ENCODE measurements around the gene FCRLB. TPM values are rescaled to one million over a fixed set of nuclear protein-coding genes. Genes with fewer than 3 reads are reported as not detected.
A peak's percentile ranks its signal among the peaks of the same experiment; 100 is the strongest.
"Not testable (repeated sequence)": the region's sequence is repeated elsewhere in the genome, so short reads cannot be mapped to it uniquely, and the experiment has no call there.

The FCRLB gene, protein sequence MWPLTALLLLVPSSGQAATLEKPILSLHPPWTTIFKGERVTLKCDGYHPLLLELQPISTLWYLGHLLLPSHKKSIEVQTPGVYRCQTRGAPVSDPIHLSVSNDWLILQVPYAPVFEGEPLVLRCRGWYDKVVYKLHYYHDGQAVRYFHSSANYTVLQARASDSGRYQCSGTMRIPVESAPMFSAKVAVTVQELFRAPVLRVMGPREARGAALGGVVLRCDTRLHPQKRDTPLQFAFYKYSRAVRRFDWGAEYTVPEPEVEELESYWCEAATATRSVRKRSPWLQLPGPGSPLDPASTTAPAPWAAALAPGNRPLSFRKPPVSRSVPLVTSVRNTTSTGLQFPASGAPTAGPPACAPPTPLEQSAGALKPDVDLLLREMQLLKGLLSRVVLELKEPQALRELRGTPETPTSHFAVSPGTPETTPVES
- total RNA-seq (2014; rRNA removed; shearing (Covaris generic)): 5.9 and 6.2 TPM in 2 replicates

DNA sequence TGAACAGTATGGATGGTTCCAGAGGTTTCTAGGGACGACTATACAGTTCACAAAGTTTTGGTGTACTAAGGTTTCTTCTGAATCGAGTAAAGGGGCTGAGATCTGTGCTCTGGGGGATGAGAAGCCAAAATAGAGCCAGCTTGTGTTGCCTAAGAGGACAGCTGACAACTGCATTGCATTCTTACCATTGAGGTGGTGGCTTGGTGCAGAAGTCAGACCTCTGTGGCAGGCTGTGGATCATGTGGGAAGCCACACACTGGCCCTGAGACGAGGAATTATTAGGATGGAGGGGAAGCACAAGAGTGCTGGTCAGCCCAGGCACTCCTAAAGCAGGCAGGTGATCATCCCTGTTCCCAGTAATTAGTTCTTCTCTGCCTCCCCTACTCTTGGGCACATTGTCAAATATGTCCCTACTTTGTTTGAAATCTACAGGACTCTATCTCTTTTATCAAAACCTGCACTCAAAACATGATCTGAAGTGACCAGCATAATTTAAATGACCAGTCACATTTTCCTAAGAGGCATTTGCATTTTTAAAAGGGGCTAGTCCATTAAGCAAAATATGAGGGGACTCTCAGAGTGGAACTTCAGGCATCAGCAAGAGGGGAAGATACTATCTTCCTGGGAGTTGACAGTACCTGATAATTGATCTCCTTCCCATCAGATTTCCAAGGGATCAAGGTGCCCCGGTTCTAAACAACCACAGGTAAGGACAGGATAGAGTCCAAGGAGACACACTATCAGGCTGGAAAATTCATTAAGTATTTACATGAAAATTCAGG, at the start of gene FCRLB:
Gene FCRLB (plus strand): TSS at position 589 of the 782 bp plus-strand sequence. CDS start 1,129 bp downstream, outside the sequence.
- Histone ChIP-seq H3K4me3 (no peak within 1 kb of the TSS), H3K9me3 (replicated peaks) (no peaks in the 10 kb centered on the region), H3K27me3 (no peaks in the 10 kb centered on the region), H3K4me1 (peaks cover 4% of the 10 kb centered on the region; the same call in 1 of the 2 replicates), H3K36me3 (no peaks in the 10 kb centered on the region), H3K27ac (no peak within 1 kb of the TSS)
- DNase-seq: peak in 1 of 2 experiments; percentile 23

DNA sequence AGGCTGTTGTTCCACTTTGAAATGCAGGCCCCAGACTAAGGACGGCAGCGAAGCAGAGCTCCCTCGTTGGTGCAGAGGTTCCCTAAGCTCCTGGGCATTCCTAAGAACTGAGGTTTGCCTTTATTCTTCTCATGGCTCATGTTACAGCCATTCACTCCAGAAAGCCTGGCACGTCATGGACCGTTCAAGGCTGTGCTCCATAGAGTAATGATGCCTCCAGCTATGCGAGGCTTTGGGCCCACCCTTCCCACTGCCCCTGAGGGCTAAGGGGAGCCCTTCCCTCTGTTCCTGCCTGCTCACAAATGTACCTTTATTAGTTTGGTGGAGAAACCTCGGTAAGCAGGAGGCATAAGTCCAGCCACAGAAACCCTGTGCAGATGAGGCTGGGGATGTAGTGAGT, 47.9 kb upstream of the FCRLB start:
- not testable (repeated sequence) for H3K4me1 ChIP-seq; H3K27ac ChIP-seq; H3K36me3 ChIP-seq; H3K4me3 ChIP-seq; H3K27me3 ChIP-seq; H3K9me3 ChIP-seq (replicated peaks)
- DNase-seq: peak; percentile 8 to 43

DNA sequence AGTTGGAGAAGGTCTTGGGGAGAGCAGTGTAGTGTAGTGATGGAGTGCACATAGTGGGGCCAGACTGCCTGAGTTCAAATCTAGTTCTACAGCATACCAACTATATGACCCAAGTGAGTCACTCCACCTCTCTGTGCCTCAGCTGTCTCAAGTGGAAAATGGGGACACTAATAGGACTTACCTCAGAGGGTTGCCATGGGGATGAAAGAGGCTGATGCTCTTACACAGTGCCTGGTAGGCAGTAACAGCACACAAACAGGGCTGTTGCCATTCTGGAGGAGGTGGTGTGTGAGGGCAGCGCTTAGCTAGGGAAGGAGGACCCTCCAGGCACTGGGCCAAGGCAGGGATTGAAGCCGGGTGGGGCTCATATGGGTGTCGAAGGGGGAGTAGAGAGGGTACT, 46.9 kb upstream of the FCRLB start:
- H3K4me1 ChIP-seq; H3K27me3 ChIP-seq; H3K4me3 ChIP-seq; H3K9me3 ChIP-seq (replicated peaks); H3K27ac ChIP-seq; DNase-seq; H3K36me3 ChIP-seq: not testable (repeated sequence)

DNA sequence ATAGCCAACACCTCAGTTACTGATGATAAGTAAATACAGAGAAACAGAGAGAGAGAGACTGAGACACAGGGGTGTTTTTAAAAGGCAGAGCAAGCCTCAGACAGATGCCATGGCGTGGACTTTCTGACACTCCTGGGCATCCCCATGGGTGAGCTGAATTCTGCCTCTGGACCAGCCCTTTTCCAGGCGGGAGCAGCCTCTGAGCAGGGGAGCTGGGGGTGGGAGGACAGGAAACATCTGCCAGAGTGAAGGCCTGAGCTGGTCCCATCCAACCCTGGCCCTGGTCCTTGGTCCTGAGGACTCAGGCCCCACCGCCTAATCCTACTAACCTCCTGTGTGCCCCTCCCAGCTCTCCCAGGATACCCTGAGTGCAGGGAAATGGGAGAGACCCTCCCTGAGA, 46.4 kb upstream of the FCRLB start:
- not testable (repeated sequence) for H3K27me3 ChIP-seq; H3K27ac ChIP-seq; H3K4me1 ChIP-seq; DNase-seq; H3K9me3 ChIP-seq (replicated peaks); H3K36me3 ChIP-seq; H3K4me3 ChIP-seq

DNA sequence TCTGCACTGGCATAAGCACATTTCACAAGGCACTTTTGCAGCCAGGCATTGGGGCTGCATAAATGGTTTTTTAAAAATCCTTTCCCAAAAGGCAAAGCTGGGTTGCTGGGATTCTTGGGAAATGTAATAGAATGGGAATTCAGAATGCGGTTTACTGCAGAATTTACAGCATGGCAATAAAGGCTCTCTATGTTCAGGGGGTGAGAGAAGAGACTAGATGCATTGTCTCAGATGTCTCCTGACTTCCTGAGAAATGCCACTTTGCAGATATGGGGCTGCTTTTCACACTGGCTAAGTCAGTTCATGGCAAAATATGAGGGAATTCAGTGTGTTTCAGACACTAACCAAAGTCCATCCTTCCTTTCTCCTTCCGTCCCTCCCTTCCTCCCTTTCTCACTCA, 44.9 kb upstream of the FCRLB start:
- DNase-seq: no peak
- Histone ChIP-seq H3K9me3 (replicated peaks) (no peaks in the 10 kb centered on the region; the same call in 1 of the 2 replicates), H3K36me3 (no peaks in the 10 kb centered on the region), H3K27ac (no peak overlapping the region), H3K4me3 (no peak overlapping the region), H3K4me1 (no peaks in the 10 kb centered on the region), H3K27me3 (no peaks in the 10 kb centered on the region)

DNA sequence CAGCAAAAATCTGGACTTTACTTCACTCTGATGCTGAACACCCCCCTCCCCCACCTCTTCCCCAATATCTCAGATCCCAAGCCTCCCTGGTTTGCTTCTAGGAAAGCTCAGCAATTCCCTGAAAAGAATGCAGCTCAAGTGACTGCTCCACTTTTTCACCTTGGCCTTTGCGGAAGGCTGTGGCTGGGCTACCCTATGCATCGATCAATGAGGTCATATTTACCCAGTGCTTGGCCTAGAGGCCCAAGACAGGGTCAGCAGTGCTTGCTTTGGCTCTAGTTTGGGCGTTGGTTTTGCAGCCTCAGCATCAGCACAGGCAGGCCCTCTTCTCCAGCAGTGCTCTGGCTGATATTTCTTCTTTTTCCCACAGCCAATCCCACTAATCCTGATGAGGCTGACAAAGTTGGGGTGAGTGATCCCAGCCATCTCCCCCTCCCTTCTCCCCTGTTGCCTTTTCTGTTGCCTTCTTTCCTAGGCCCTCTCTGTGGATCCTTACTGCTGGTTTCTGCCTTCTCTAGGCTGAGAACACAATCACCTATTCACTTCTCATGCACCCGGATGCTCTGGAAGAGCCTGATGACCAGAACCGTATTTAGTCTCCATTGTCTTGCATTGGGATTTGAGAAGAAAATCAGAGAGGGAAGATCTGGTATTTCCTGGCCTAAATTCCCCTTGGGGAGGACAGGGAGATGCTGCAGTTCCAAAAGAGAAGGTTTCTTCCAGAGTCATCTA, 44.2 kb upstream of the FCRLB start:
- no peaks in the 10 kb centered on the region for H3K36me3 ChIP-seq
- no peaks in the 10 kb centered on the region; the same call in 1 of the 2 replicates for H3K9me3 ChIP-seq (replicated peaks)
- H3K27me3 ChIP-seq: no peaks in the 10 kb centered on the region

DNA sequence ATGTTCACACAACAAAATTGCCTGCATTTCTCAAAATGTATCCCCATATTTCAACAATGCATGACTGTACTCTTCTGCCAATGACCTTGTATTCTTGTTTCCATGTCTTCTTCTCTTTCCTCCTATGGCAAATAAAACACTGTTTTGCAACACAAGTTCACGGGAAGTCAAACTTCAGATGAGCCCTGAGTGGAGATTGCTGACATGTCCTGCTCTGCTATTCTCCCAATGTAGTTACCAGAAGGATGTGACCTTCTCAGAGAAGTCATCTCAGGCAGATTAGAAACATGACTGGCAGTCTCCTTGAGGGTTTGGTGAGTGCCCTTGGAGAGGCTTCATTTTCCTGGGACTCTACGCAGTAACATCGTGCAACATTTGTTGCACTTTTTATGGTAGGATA, 42.8 kb upstream of the FCRLB start:
- Histone ChIP-seq H3K27ac (no peak overlapping the region), H3K4me1 (no peaks in the 10 kb centered on the region), H3K9me3 (replicated peaks) (no peaks in the 10 kb centered on the region; the same call in 1 of the 2 replicates), H3K36me3 (no peaks in the 10 kb centered on the region), H3K4me3 (no peak overlapping the region), H3K27me3 (no peaks in the 10 kb centered on the region)
- DNase-seq: no peak

More for the DNA sequence above, 44.2 kb upstream of the FCRLB start:
- H3K4me3 ChIP-seq: no peak overlapping the region
- no peak overlapping the region for H3K27ac ChIP-seq
- H3K4me1 ChIP-seq: no peaks in the 10 kb centered on the region
- no peak for DNase-seq

DNA sequence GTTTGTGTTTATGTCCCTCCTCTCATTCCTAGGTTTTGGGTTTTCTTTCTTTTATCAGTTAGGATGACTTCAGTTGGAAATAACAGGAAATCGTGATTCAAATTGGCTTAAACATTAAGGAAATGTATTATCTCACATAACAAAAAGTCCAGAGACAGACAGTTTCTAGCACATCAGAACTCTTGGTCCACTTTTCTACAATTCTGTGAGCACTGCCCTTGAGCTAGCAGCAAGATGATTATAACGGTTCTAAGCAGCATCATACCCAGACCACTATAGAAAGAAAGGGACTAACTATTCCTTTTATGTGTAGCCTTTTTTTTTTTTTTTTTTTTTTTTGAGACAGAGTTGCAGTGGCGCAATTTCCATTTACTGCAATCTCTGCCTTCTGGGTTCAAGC, 39.5 kb upstream of the FCRLB start:
- no peak overlapping the region for H3K27ac ChIP-seq
- H3K4me1 ChIP-seq: no peaks in the 10 kb centered on the region
- no peak overlapping the region for H3K4me3 ChIP-seq
- no peaks in the 10 kb centered on the region for H3K36me3 ChIP-seq
- no peaks in the 10 kb centered on the region; the same call in 1 of the 2 replicates for H3K9me3 ChIP-seq (replicated peaks)
- no peaks in the 10 kb centered on the region for H3K27me3 ChIP-seq
- DNase-seq: no peak

DNA sequence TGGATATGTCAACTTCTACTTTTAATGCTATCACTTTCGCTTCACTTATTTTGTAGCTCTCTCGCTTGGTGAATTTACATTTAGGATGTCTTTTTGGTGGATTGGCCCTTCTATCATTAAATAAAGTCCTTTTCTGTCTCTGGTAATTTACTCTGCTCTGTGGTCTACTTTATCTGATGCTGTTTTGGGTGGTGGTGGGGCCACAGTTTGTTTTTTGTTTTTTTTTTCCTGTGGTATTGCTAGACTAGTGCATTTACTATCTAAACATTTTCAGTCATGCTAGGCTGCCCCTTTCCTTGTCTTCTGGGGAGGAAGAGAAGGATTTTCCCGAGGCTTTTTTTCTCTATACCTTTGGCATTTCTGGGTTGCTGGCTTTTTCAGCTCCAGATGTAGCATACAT, 32.4 kb upstream of the FCRLB start:
- Histone ChIP-seq H3K27me3 (no peaks in the 10 kb centered on the region), H3K4me1 (no peaks in the 10 kb centered on the region), H3K4me3 (no peak overlapping the region), H3K27ac (no peak overlapping the region), H3K9me3 (replicated peaks) (no peaks in the 10 kb centered on the region), H3K36me3 (no peaks in the 10 kb centered on the region)
- DNase-seq: no peak

DNA sequence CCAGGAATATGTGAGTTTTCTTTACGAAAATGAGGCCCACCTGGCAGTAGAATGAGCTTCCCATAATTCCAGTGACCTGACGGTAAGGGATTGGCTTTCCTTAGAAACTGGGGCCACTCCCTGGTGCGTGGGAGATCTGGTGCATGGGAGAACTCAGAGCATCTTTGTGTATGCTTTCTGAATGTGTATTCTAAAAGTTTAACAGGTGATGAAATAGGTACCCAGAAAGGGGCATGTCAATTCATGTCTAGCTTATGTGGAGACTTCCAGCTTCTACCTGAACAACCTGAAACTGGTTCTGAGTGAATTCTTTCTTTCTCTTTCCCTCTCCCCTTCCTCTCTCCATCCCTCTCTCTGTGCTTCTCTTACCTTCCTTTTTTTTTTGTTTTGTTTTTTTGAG, 29.5 kb upstream of the FCRLB start:
- Histone ChIP-seq H3K36me3 (no peaks in the 10 kb centered on the region), H3K9me3 (replicated peaks) (no peaks in the 10 kb centered on the region), H3K4me3 (no peak overlapping the region), H3K27me3 (no peaks in the 10 kb centered on the region), H3K27ac (no peak overlapping the region), H3K4me1 (no peaks in the 10 kb centered on the region)
- no peak for DNase-seq

DNA sequence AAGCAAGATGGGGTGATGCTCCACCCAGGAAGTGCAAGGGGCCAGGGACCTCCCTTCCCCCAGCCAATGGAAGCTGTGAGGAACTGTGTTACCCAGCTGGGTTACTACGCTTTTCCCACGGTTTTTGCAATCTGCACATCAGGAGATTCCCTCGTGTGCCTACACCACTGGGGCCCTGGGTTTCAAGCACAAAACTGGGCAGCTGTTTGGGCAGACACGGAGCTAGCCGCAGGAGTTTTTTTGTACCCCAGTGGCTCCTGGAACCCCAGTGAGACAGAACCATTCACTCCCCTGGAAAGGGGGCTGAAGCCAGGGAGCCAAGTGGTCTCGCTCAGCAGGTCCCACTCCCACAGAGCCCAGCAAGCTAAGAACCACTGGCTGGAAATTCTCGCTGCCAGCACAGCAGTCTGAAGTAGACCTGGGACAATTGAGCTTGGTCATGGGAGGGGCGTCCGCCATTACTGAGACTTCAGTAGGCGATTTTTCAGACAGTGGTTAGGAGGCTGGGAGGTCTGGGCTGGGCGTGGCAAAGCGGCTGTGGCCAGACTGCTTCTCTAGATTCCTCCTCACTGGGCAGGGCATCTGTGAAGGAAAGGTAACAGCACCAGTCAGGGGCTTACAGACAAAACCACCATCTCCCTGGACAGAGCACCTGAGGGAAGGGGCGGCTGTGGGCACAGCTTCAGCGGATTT, 28.2 kb upstream of the FCRLB start:
- not testable (repeated sequence) for H3K9me3 ChIP-seq (replicated peaks); H3K36me3 ChIP-seq; H3K27ac ChIP-seq; H3K27me3 ChIP-seq; H3K4me3 ChIP-seq; DNase-seq; H3K4me1 ChIP-seq

DNA sequence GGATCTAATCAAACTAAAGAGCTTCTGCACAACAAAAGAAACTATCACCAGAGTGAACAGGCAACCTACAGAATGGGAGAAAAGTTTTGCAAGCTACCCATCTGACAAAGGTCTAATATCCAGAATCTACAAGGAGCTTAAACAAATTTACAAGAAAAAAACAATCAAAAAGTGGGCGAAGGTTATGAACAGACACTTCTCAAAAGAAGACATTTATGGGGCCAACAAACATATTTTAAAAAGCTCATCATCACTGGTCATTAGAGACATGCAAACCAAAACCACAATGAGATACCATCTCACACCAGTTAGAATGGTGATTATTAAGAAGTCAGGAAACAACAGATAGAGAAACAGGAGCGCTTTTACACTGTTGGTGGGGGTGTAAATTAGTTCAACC, 23.0 kb upstream of the FCRLB start:
- not testable (repeated sequence) for H3K36me3 ChIP-seq; DNase-seq; H3K4me1 ChIP-seq; H3K27me3 ChIP-seq; H3K9me3 ChIP-seq (replicated peaks); H3K4me3 ChIP-seq; H3K27ac ChIP-seq

DNA sequence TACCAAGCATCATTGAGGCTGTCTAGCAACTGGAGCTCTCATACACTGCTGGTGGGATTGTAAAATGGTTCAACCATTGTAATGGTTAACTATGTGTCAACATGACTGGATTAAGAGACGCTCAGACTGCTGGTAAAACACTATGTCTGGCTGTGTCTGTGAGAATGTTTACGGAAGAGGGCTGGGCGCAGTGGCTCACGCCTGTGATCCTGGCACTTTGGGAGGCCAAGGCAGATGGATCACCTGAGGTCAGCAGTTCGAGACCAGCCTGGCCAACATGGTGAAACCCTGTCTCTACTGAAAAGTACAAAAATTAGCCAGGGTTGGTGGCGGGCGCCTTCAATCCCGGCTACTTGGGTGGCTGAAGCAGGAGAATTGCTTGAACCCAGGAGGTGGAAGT, 19.1 kb upstream of the FCRLB start:
- Histone ChIP-seq H3K4me3 (no peak overlapping the region), H3K36me3 (no peaks in the 10 kb centered on the region), H3K27me3 (no peaks in the 10 kb centered on the region), H3K27ac (no peak overlapping the region), H3K4me1 (peaks cover 11% of the 10 kb centered on the region), H3K9me3 (replicated peaks) (no peaks in the 10 kb centered on the region)
- peak; percentile 23 to 36 for DNase-seq

DNA sequence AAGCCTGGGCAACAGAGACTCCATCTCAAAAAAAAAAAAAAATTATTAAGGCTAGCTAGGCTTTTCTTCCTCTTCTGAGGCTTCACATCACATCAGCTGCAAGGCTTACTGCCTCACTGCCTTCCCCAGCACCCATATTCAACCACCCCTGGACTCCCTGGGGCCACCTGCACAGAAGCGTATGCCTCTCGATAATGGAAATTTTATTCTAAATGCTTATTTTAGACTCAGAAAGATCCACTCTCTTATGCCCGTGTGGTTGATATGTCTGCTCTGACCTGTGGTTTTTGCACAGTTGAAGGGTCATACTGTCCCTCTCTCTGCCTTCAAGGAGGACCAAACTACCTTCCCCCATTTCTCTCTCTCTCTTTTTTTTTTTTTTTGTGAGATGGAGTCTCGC, 15.8 kb upstream of the FCRLB start:
- H3K9me3 ChIP-seq (replicated peaks): no peaks in the 10 kb centered on the region
- peak overlapping the region; percentile 98 for H3K27ac ChIP-seq
- no peak for DNase-seq
- no peaks in the 10 kb centered on the region for H3K27me3 ChIP-seq
- no peak overlapping the region for H3K4me3 ChIP-seq
- H3K36me3 ChIP-seq: no peaks in the 10 kb centered on the region; the same call in 1 of the 2 replicates
- H3K4me1 ChIP-seq: peaks cover 20% of the 10 kb centered on the region

Data from SJCRH30 (cell line).